ENCODE data around the gene ADCY7. TPM values are rescaled to one million over a fixed set of nuclear protein-coding genes. Genes with fewer than 3 reads are reported as not detected.

ADCY7 gene
- total and polyA plus RNA-seq, 2 of the 4 experiments (the other 2 are of a cell fraction) = 15.2 to 17.1 TPM

- Histone ChIP-seq H4K20me1 (ENCODE audit: insufficient read depth, low read length) (peaks cover 7% of the 10 kb centered on the region; the same call in 1 of the 2 replicates), H3K23ac (ENCODE audit: low read depth, low read length) (no peak overlapping the region), H3K27me3 (ENCODE audit: control insufficient read depth, insufficient read depth, low read length) (no peaks in the 10 kb centered on the region), H3K79me1 (ENCODE audit: low read depth in 1 of 2, low read length in 2 of 2) (peaks cover 8 to 29% of the 10 kb centered on the region in 2 experiments), H3K9me1 (ENCODE audit: insufficient read depth, low read length) (no peaks in the 10 kb centered on the region), H3K9me3 (ENCODE audit: control insufficient read depth, insufficient read depth, low read length) (no peaks in the 10 kb centered on the region), H4K8ac (ENCODE audit: low read depth in 2 of 2, low read length in 2 of 2) (no peak overlapping the region), H3K4me1 (ENCODE audit: control insufficient read depth, insufficient read depth, low read length) (no peaks in the 10 kb centered on the region), H2BK5ac (ENCODE audit: low read depth, low read length, poor library complexity, severe bottlenecking) (no peak overlapping the region), H2BK15ac (ENCODE audit: low read depth, low read length) (no peak overlapping the region), H3K4me3 (ENCODE audit: insufficient read depth, low read depth, low read length) (no peak overlapping the region), H4K5ac (ENCODE audit: low read depth, low read length) (no peak overlapping the region), H3K56ac (ENCODE audit: extremely low read depth, insufficient read depth, low read length) (no peak overlapping the region; the same call in 1 of the 2 replicates), H2AK9ac (replicated peaks; ENCODE audit: low read depth, low read length, poor library complexity) (no peak overlapping the region), H3K27ac (ENCODE audit: insufficient read depth, low read length) (no peak overlapping the region), H3K4me2 (ENCODE audit: low read depth, low read length) (no peak overlapping the region), H3K18ac (ENCODE audit: low read depth, low read length) (no peak overlapping the region), H3K4ac (ENCODE audit: low read depth, low read length) (no peak overlapping the region), H2BK120ac (ENCODE audit: low read depth, low read length) (no peak overlapping the region), H2AFZ (replicated peaks; ENCODE audit: low read length, poor library complexity) (no peak overlapping the region), H2AK5ac (ENCODE audit: low read depth, low read length) (no peak overlapping the region), H3K14ac (replicated peaks; ENCODE audit: low read depth, low read length) (no peak overlapping the region), H4K91ac (ENCODE audit: insufficient read depth, low read depth, low read length) (no peak overlapping the region), H3K36me3 (ENCODE audit: control insufficient read depth, insufficient read depth, low read length) (peaks cover 2% of the 10 kb centered on the region; the same call in 1 of the 2 replicates), H3K9ac (ENCODE audit: low read depth, low read length) (no peak overlapping the region), H2BK20ac (ENCODE audit: low read depth, low read length) (no peak overlapping the region)
- BruUV-seq (replicated peaks) = no TSS peak
- DNase-seq (no peak), ATAC-seq (ENCODE audit: low read depth) (no peak)
- intact Hi-C loops (cut with micrococcal nuclease) (no loop called here), in situ Hi-C loops (cut with MboI; ENCODE audit: low sequenced_read_pairs) (no loop called here), dilution Hi-C loops (cut with HindIII; ENCODE audit: low sequenced_read_pairs, unreplicated experiment) (no loop called here)
- POLR2A ChIA-PET (ENCODE audit: unreplicated experiment) = no interaction called here
- 84% methylated on average over 7 of the region's 18 CpGs; no CpG with 5 or more reads in 1 of the 2 experiments for WGBS, 2 experiments (ENCODE audit: extremely low coverage in 2 of 2, insufficient read length in 1 of 2)
- CTCF ChIA-PET = interaction anchor here (0.6 to 1.4 kb wide), 2 partner anchors 11 to 887 kb away, joined by 3 to 4 read pairs; no protein-coding TSS in a partner anchor
- TF ChIP-seq RCOR1 (IDR thresholded peaks at IDR 0.05; ENCODE audit: insufficient replicate concordance, low read length) (no peak), POLR2A (IDR thresholded peaks at IDR 0.05; ENCODE audit: low read depth, low read length) (no peak), ELK1 (IDR thresholded peaks at IDR 0.05; ENCODE audit: borderline replicate concordance, low read depth, low read length) (no peak), SMC3 (IDR thresholded peaks at IDR 0.05; ENCODE audit: low read depth, low read length) (no peak), MAZ (IDR thresholded peaks at IDR 0.05; ENCODE audit: borderline replicate concordance, low read depth, low read length) (no peak), BHLHE40 (IDR thresholded peaks at IDR 0.05; ENCODE audit: low read depth, low read length) (no peak), MXI1 (IDR thresholded peaks at IDR 0.05; ENCODE audit: borderline replicate concordance, low read depth, low read length) (no peak), NFE2L2 (IDR thresholded peaks at IDR 0.05; ENCODE audit: low read depth, low read length) (no peak), CEBPB (IDR thresholded peaks at IDR 0.05; ENCODE audit: low read depth, low read length) (no peak), FOS (IDR thresholded peaks at IDR 0.05; ENCODE audit: low read depth, low read length) (no peak), CHD1 (IDR thresholded peaks at IDR 0.05; ENCODE audit: low read depth, low read length) (no peak), RAD21 (IDR thresholded peaks at IDR 0.05; ENCODE audit: low read length) (no peak), RFX5 (IDR thresholded peaks at IDR 0.05; ENCODE audit: low read depth, low read length) (no peak)
- TF ChIP-seq, protein P1, sequence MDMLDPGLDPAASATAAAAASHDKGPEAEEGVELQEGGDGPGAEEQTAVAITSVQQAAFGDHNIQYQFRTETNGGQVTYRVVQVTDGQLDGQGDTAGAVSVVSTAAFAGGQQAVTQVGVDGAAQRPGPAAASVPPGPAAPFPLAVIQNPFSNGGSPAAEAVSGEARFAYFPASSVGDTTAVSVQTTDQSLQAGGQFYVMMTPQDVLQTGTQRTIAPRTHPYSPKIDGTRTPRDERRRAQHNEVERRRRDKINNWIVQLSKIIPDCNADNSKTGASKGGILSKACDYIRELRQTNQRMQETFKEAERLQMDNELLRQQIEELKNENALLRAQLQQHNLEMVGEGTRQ (IDR thresholded peaks at IDR 0.05; ENCODE audit: low read depth, low read length) = no peak
- TF ChIP-seq, protein P2, sequence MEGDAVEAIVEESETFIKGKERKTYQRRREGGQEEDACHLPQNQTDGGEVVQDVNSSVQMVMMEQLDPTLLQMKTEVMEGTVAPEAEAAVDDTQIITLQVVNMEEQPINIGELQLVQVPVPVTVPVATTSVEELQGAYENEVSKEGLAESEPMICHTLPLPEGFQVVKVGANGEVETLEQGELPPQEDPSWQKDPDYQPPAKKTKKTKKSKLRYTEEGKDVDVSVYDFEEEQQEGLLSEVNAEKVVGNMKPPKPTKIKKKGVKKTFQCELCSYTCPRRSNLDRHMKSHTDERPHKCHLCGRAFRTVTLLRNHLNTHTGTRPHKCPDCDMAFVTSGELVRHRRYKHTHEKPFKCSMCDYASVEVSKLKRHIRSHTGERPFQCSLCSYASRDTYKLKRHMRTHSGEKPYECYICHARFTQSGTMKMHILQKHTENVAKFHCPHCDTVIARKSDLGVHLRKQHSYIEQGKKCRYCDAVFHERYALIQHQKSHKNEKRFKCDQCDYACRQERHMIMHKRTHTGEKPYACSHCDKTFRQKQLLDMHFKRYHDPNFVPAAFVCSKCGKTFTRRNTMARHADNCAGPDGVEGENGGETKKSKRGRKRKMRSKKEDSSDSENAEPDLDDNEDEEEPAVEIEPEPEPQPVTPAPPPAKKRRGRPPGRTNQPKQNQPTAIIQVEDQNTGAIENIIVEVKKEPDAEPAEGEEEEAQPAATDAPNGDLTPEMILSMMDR (conservative IDR thresholded peaks at IDR 0.05; ENCODE audit: low read depth, low read length) = no peak
Observed at GRCh38 chr16:50274326-50275097, 8.2 kb downstream of the ADCY7 start.

Measured in IMR-90 (cell line).